Neural cell (in vitro differentiated cells): ENCODE measurements around the gene FYB1. TPM values are rescaled to one million over a fixed set of nuclear protein-coding genes. Genes with fewer than 3 reads are reported as not detected.

Experiments
- H2AFZ ChIP-seq: fragments of 200-600, 300-800 bp; sonication (generic), shearing (Covaris generic); 2 replicates; pipeline ENCODE4 v1.6.0; 2014; ENCODE audit warnings: low read depth, mild to moderate bottlenecking, antibody characterized with exemption, low read length, moderate library complexity
- H3F3A ChIP-seq: fragments of 200-600 bp; shearing (Covaris generic); 2 replicates; pipeline ENCODE4 v1.6.1; 2016; ENCODE audit warnings: mild to moderate bottlenecking, moderate library complexity, mixed read lengths, antibody characterized with exemption, low read length; ENCODE audit not compliant: insufficient read depth, poor library complexity, severe bottlenecking
- H3K27ac ChIP-seq: fragments of 200-600, 300-800 bp; sonication (generic), shearing (Covaris generic); 2 replicates; pipeline ENCODE4 v1.5.1; 2014; ENCODE audit warnings: mild to moderate bottlenecking, low read length, moderate library complexity
- H3K27me3 ChIP-seq: fragments of 300-800, 200-600 bp; sonication (generic), shearing (Covaris generic); 2 replicates; pipeline ENCODE4 v1.6.0; 2014; ENCODE audit warnings: mild to moderate bottlenecking, low read depth, low read length, moderate library complexity; ENCODE audit not compliant: insufficient read depth
- H3K36me3 ChIP-seq: fragments of 300-800, 200-600 bp; sonication (generic), shearing (Covaris generic); 2 replicates; pipeline ENCODE4 v1.5.1; 2014; ENCODE audit warnings: mild to moderate bottlenecking, antibody characterized with exemption, low read length, moderate library complexity; ENCODE audit not compliant: insufficient read depth
- H3K4me2 ChIP-seq: fragments of 300-800, 200-600 bp; sonication (generic), shearing (Covaris generic); 2 replicates; pipeline ENCODE4 v1.6.0; 2014; ENCODE audit warnings: mild to moderate bottlenecking, low read length
- H3K4me3 ChIP-seq: fragments of 300-800, 200-600 bp; sonication (generic), shearing (Covaris generic); 2 replicates; pipeline ENCODE4 v1.5.1; 2014; ENCODE audit warnings: mild to moderate bottlenecking, low read length, moderate library complexity
- H3K79me2 ChIP-seq: fragments of 200-600 bp; shearing (Covaris generic); replicated peaks from 2 replicates; pipeline ENCODE4 v1.6.0; 2014; ENCODE audit warnings: mild to moderate bottlenecking, low read length, moderate library complexity; ENCODE audit not compliant: insufficient read depth
- H3K9ac ChIP-seq: fragments of 300-800, 200-600 bp; sonication (generic), shearing (Covaris generic); 2 replicates; pipeline ENCODE4 v1.6.1; 2016; ENCODE audit warnings: mild to moderate bottlenecking, low read length, mixed read lengths
- H3K9me2 ChIP-seq: fragments of 200-600 bp; shearing (Covaris generic); 2 replicates; pipeline ENCODE4 v1.6.1; 2016; ENCODE audit warnings: mild to moderate bottlenecking, low read length, mixed read lengths; ENCODE audit not compliant: insufficient read depth
- H3K9me3 ChIP-seq: fragments of 200-600, 300-800 bp; sonication (generic), shearing (Covaris generic); 2 replicates; pipeline ENCODE4 v1.6.1; 2016; ENCODE audit warnings: mild to moderate bottlenecking, mixed run types, low read length, moderate library complexity, mixed read lengths
- H4K20me1 ChIP-seq: fragments of 200-600 bp; shearing (Covaris generic); 2 replicates; pipeline ENCODE4 v1.6.1; 2016; ENCODE audit warnings: mild to moderate bottlenecking, mixed run types; ENCODE audit not compliant: insufficient read depth
- EP300 ChIP-seq: fragments of 450-650 bp; conservative IDR thresholded peaks from 2 replicates; pipeline ENCODE4 v1.6.1; 2014; ENCODE audit warnings: antibody characterized with exemption, mild to moderate bottlenecking, moderate library complexity; ENCODE audit not compliant: poor library complexity, severe bottlenecking
- polyA plus RNA-seq: library from polyadenylated mRNA; depleted of rRNA; stranded (reverse); fragments of >200 nt; gene quantifications from 2 replicates; pipeline ENCODE4 v1.2.3, GENCODE V29; 2014
- TF ChIP-seq, protein P1 (sequence below): fragments of 450-650 bp; IDR thresholded peaks from 2 replicates; pipeline ENCODE4 v1.5.1; 2014; ENCODE audit warnings: antibody characterized with exemption, mild to moderate bottlenecking, moderate library complexity; ENCODE audit not compliant: poor library complexity, severe bottlenecking
- TF ChIP-seq, protein P2 (sequence below): IDR thresholded peaks from 2 replicates; pipeline ENCODE4 v1.6.1; 2012; ENCODE audit warnings: borderline replicate concordance

The FYB1 gene
- polyA plus RNA-seq, 1 donor from 2014 or later: not detected

DNA sequence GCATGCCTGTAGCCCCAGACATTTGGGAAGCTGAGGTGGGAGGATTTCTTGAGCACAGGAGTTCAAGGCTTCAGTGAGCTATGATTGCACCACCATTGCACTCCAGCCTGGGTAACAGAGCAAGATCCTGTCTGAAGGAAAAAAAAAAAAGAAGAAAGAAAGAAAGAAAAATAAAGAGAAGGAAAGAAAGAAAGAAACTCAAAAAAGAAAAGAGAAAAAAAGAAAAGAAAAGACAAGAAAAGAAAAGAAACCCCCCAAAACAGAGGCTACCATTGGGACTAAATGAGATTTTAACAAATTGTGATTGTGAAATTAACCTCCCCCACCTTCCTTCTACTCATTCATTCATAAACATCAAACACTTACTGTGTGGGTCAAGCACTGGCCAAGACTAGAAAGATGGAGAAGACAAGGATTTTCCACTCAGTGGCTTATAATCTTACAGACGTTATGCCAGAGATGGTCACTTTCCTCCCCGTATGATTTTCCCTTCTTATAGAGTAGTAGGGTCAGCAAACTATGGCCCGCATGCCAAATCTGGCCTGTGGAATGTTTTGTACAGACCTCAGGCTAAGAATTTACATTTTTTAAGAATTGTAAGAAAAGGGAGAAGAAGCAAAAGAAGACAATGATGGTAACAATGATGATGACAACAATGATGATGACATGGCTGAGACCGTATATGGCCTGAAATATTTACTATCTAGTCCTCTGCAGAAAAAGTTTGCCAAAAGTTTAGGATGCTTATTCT, 1.1 kb upstream of the FYB1 start:
- H2AFZ ChIP-seq: no peak overlapping the region
- no peak overlapping the region for H3K27ac ChIP-seq
- no peaks in the 10 kb centered on the region for H3K9me3 ChIP-seq
- no peaks in the 10 kb centered on the region for H3F3A ChIP-seq
- no peak overlapping the region for H3K9ac ChIP-seq
- no peak overlapping the region for H3K4me2 ChIP-seq
- no peaks in the 10 kb centered on the region for H3K36me3 ChIP-seq
- TF ChIP-seq, protein P1, sequence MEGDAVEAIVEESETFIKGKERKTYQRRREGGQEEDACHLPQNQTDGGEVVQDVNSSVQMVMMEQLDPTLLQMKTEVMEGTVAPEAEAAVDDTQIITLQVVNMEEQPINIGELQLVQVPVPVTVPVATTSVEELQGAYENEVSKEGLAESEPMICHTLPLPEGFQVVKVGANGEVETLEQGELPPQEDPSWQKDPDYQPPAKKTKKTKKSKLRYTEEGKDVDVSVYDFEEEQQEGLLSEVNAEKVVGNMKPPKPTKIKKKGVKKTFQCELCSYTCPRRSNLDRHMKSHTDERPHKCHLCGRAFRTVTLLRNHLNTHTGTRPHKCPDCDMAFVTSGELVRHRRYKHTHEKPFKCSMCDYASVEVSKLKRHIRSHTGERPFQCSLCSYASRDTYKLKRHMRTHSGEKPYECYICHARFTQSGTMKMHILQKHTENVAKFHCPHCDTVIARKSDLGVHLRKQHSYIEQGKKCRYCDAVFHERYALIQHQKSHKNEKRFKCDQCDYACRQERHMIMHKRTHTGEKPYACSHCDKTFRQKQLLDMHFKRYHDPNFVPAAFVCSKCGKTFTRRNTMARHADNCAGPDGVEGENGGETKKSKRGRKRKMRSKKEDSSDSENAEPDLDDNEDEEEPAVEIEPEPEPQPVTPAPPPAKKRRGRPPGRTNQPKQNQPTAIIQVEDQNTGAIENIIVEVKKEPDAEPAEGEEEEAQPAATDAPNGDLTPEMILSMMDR: no peak
- H3K27me3 ChIP-seq: no peaks in the 10 kb centered on the region
- H3K79me2 ChIP-seq: no peaks in the 10 kb centered on the region
- H3K9me2 ChIP-seq: no peaks in the 10 kb centered on the region
- no peaks in the 10 kb centered on the region for H4K20me1 ChIP-seq
- H3K4me3 ChIP-seq: no peak overlapping the region

DNA sequence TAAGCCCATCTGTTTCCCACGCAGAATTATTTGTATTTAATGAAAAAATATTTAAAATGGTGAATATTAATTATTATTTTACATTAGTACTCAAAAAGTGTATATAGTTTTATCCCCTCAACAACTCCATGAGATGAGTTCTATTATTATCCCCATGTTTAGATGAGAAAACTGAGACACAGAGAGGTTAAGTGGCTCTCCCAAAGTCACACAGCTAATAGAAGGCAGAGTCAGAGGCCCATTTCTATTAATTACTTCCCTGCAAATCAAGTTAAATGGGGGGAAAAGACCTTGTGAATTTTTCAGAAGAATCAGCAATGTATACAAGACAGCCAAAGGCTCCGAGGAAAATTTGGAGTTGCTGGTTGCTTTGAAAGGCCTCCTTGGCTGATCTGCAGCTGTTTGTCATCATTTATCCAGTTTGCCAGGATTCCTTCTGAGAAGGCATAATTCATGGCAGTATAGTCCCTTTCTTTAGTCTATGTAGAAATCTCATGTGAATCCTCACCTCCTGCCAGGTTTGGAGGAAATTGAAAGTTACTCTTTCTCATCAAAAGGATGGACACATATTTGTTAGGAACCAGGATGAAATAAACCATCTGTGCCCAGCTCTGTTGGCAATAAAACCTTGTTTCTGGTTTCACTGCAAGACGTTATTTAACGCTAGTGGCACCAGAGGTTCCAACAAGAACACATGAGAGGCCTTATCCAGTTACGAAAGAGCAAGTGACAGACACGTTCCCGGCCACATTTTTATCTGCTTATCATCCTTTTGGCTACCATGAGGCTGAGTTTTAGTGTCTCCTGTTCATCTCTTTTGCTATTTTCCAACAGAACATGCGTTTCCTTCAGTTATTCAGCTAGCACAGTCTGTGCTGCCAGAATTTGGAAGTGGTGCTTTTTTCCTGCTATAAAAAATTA, 621 bp downstream of the FYB1 start:
- Histone ChIP-seq H4K20me1 (no peaks in the 10 kb centered on the region), H3K79me2 (no peaks in the 10 kb centered on the region), H3K27me3 (no peaks in the 10 kb centered on the region), H3K27ac (no peak overlapping the region), H3F3A (no peaks in the 10 kb centered on the region), H3K4me2 (no peak overlapping the region), H3K4me3 (no peak overlapping the region), H3K36me3 (no peaks in the 10 kb centered on the region), H3K9ac (no peak overlapping the region), H3K9me2 (no peaks in the 10 kb centered on the region), H3K9me3 (no peaks in the 10 kb centered on the region), H2AFZ (no peak overlapping the region)
- no peak for TF ChIP-seq EP300
- TF ChIP-seq, protein P2, sequence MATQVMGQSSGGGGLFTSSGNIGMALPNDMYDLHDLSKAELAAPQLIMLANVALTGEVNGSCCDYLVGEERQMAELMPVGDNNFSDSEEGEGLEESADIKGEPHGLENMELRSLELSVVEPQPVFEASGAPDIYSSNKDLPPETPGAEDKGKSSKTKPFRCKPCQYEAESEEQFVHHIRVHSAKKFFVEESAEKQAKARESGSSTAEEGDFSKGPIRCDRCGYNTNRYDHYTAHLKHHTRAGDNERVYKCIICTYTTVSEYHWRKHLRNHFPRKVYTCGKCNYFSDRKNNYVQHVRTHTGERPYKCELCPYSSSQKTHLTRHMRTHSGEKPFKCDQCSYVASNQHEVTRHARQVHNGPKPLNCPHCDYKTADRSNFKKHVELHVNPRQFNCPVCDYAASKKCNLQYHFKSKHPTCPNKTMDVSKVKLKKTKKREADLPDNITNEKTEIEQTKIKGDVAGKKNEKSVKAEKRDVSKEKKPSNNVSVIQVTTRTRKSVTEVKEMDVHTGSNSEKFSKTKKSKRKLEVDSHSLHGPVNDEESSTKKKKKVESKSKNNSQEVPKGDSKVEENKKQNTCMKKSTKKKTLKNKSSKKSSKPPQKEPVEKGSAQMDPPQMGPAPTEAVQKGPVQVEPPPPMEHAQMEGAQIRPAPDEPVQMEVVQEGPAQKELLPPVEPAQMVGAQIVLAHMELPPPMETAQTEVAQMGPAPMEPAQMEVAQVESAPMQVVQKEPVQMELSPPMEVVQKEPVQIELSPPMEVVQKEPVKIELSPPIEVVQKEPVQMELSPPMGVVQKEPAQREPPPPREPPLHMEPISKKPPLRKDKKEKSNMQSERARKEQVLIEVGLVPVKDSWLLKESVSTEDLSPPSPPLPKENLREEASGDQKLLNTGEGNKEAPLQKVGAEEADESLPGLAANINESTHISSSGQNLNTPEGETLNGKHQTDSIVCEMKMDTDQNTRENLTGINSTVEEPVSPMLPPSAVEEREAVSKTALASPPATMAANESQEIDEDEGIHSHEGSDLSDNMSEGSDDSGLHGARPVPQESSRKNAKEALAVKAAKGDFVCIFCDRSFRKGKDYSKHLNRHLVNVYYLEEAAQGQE: no peak
- TF ChIP-seq, protein P1: no peak
